AG09309 (cell line): ENCODE results near the gene LONRF2.

Experiments used
- DNase-seq: peaks from one replicate; pipeline ENCODE4 v3.0.0-alpha.2; 2010; ENCODE audit warnings: low read depth
- H3K4me3 ChIP-seq: 2 replicates; pipeline ENCODE4 v1.5.1; 2011; ENCODE audit warnings: mild to moderate bottlenecking, low read depth, low read length, moderate library complexity; ENCODE audit not compliant: control insufficient read depth
- TF ChIP-seq, protein P1 (sequence below): IDR thresholded peaks from 2 replicates; pipeline ENCODE4 v1.5.1; 2011; ENCODE audit warnings: mild to moderate bottlenecking, low read depth, low read length, inconsistent platforms; ENCODE audit not compliant: insufficient read depth, control insufficient read depth; ENCODE audit errors: missing control alignments

Gene LONRF2

GRCh38 chr2:100240386-100240785 is 81.9 kb downstream of the LONRF2 start:
- DNase-seq: no peak
- TF ChIP-seq, protein P1, sequence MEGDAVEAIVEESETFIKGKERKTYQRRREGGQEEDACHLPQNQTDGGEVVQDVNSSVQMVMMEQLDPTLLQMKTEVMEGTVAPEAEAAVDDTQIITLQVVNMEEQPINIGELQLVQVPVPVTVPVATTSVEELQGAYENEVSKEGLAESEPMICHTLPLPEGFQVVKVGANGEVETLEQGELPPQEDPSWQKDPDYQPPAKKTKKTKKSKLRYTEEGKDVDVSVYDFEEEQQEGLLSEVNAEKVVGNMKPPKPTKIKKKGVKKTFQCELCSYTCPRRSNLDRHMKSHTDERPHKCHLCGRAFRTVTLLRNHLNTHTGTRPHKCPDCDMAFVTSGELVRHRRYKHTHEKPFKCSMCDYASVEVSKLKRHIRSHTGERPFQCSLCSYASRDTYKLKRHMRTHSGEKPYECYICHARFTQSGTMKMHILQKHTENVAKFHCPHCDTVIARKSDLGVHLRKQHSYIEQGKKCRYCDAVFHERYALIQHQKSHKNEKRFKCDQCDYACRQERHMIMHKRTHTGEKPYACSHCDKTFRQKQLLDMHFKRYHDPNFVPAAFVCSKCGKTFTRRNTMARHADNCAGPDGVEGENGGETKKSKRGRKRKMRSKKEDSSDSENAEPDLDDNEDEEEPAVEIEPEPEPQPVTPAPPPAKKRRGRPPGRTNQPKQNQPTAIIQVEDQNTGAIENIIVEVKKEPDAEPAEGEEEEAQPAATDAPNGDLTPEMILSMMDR: no peak
- H3K4me3 ChIP-seq: no peak overlapping the region

- H3K4me3 ChIP-seq: no peak overlapping the region
- DNase-seq: no peak
- TF ChIP-seq, protein P1: no peak
Measured at GRCh38 chr2:100239486-100240210, 82.7 kb downstream of the LONRF2 start.

DNA sequence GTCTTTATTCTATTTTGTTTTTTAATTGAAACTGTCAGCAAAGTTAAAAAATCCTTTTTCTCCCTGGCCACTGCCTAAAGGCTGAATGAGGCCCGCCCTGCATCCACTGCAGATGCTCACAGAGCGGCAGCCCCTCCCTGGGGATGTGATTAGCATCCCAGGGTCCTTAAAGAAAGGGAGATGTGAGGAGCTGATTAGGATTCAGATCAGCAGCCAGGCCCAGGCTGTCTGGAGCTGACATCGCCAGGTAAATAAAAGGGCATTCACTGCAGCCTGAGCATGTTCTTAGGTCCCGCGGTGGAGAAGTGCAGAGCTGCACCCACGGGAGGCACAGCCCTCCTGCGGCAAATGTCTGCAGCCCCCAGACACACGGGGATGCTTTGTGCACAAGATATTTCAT is 83.8 kb downstream of the LONRF2 start:
- no peak overlapping the region for H3K4me3 ChIP-seq
- DNase-seq: no peak
- TF ChIP-seq, protein P1: no peak

DNA sequence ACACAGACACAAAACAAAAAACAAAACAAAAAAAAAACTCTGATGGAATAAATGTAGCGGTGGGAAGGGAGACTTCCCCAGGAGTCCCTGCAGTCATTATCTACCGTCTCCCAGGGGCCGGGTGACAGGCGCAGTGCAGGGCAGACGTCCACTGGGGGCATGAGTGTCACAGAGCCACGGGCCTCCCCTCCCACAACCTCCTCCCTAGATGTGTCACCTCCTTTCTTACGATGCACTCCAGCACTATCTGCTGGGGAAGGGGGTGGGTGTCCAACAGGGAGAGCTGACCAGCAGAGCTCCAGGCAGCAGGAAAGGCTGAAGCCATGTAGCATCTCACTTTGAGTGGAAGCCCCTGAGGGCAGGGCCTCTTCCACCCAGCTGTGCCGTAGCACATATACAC is 84.5 kb downstream of the LONRF2 start:
- no peak for DNase-seq
- no peak overlapping the region for H3K4me3 ChIP-seq
- TF ChIP-seq, protein P1: no peak

DNA sequence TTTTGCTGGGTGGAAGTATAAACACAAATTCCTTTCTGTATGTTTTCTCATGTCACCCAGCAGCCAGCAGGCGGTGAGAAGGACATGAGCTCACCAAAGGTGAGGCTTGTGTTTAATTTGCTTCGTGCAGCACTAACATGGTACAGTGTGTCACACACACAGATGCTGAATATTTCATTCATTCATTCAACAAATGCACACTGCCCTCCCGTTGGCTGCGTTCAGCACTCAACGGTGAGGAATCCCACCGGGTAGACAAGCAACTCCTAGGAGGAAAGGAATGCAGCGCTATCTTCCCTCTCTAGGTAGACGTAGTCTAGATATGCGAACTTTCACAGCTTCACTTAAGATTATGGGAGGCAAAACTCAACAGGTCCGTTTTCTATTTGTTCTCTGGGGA is 85.1 kb downstream of the LONRF2 start:
- TF ChIP-seq, protein P1: no peak
- DNase-seq: no peak
- H3K4me3 ChIP-seq: no peak overlapping the region

DNA sequence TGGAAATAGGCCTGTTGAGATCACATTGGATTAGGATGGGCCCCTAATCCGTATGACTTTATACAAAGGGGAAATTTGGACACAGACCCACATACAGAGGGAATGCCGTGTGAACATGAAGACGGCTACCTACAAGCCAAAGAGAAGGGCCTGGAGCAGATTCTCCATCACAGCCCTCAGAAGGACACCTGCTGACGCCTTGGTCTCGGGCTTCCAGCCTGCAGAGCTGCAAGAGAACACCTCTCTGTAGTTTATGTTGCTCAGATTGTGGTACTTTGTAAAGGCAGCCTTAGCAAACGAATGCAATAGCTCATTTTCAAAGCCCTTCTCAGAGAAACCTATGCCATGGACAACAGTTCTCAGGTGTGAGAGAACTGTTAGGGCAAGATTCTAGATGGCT is 86.1 kb downstream of the LONRF2 start:
- no peak for DNase-seq
- H3K4me3 ChIP-seq: no peak overlapping the region
- TF ChIP-seq, protein P1: no peak
